OCI-LY3 (cell line): ENCODE measurements around the gene CFAP20.

ENCODE experiments used
- H2AFZ ChIP-seq: fragments of 200-600, 300-600 bp; shearing (Covaris generic); 2 replicates; pipeline ENCODE4 v1.6.0; 2014; ENCODE audit warnings: antibody characterized with exemption, low read depth, low read length
- H3K27ac ChIP-seq: fragments of 200-600, 300-600 bp; sonication (generic); 2 replicates; pipeline ENCODE4 v1.5.1; 2014; ENCODE audit warnings: mild to moderate bottlenecking, low read length, moderate library complexity, mixed read lengths
- H3K27me3 ChIP-seq: fragments of 200-600, 300-600 bp; sonication (generic); 2 replicates; pipeline ENCODE4 v1.6.1; 2014; ENCODE audit warnings: low read depth, low read length, mixed read lengths
- H3K36me3 ChIP-seq: fragments of 200-600, 300-600 bp; sonication (generic); replicated peaks from 2 replicates; pipeline ENCODE3; 2014; ENCODE audit warnings: low read depth, low read length, mixed read lengths
- H3K4me1 ChIP-seq: fragments of 300-600, 200-600 bp; sonication (generic); 2 replicates; pipeline ENCODE4 v1.6.1; 2014; ENCODE audit warnings: low read length, mixed read lengths
- H3K4me2 ChIP-seq: fragments of 200-600, 300-600 bp; sonication (generic); 2 replicates; pipeline ENCODE4 v1.6.1; 2014; ENCODE audit warnings: low read length, mixed read lengths
- H3K4me3 ChIP-seq: fragments of 300-600, 200-600 bp; sonication (generic); 2 replicates; pipeline ENCODE4 v1.5.1; 2014; ENCODE audit warnings: antibody characterized with exemption, mild to moderate bottlenecking, low read length, moderate library complexity
- H3K79me2 ChIP-seq: fragments of 300-600, 200-600 bp; shearing (Covaris generic); 2 replicates; pipeline ENCODE4 v1.6.1; 2014; ENCODE audit warnings: mild to moderate bottlenecking, low read length, mixed read lengths
- H3K9ac ChIP-seq: fragments of 300-600, 200-600 bp; shearing (Covaris generic); 2 replicates; pipeline ENCODE4 v1.6.0; 2014; ENCODE audit warnings: mild to moderate bottlenecking, low read length, moderate library complexity
- H3K9me3 ChIP-seq: fragments of 200-600, 300-600 bp; shearing (Covaris generic); 2 replicates; pipeline ENCODE4 v1.6.1; 2014; ENCODE audit warnings: low read length, mixed read lengths; ENCODE audit not compliant: insufficient read depth
- H4K20me1 ChIP-seq: fragments of 200-600, 300-600 bp; sonication (generic); 2 replicates; pipeline ENCODE4 v1.6.1; 2016; ENCODE audit warnings: low read length, mixed read lengths; ENCODE audit not compliant: insufficient read depth
- CTCF ChIP-seq: fragments of 200-600, 300-600 bp; sonication (generic); IDR thresholded peaks from 2 replicates; pipeline ENCODE4 v1.5.1; 2014; ENCODE audit warnings: antibody characterized with exemption, low read length, low read depth
- EZH2phosphoT487 ChIP-seq: fragments of 200-600 bp; shearing (Covaris generic); IDR thresholded peaks from 2 replicates; pipeline ENCODE4 v1.6.1; 2018; ENCODE audit warnings: antibody characterized with exemption, mixed run types, low read depth

The CFAP20 gene

GRCh38 chr16:58121132-58121531, 8.0 kb downstream of the CFAP20 start:
- H3K9me3 ChIP-seq: no peaks in the 10 kb centered on the region
- H3K4me2 ChIP-seq: no peak overlapping the region
- H3K36me3 ChIP-seq: peaks cover 5% of the 10 kb centered on the region
- H4K20me1 ChIP-seq: peaks cover 78% of the 10 kb centered on the region
- H3K79me2 ChIP-seq: peaks cover 87% of the 10 kb centered on the region
- no peak overlapping the region for H3K27ac ChIP-seq
- no peak for TF ChIP-seq EZH2phosphoT487
- TF ChIP-seq CTCF: no peak
- H3K27me3 ChIP-seq: no peaks in the 10 kb centered on the region
- no peak overlapping the region for H2AFZ ChIP-seq
- no peak overlapping the region for H3K4me3 ChIP-seq
- peaks cover 18% of the 10 kb centered on the region for H3K4me1 ChIP-seq
- no peak overlapping the region for H3K9ac ChIP-seq

- TF ChIP-seq CTCF (no peak), EZH2phosphoT487 (no peak)
- H3K79me2 ChIP-seq: peaks cover 78% of the 10 kb centered on the region
- no peak overlapping the region for H3K9ac ChIP-seq
- H3K4me1 ChIP-seq: peaks cover 18% of the 10 kb centered on the region
- H3K9me3 ChIP-seq: no peaks in the 10 kb centered on the region
- H3K36me3 ChIP-seq: peaks cover 3% of the 10 kb centered on the region
- H3K27ac ChIP-seq: no peak overlapping the region
- H3K27me3 ChIP-seq: no peaks in the 10 kb centered on the region
- no peak overlapping the region for H3K4me3 ChIP-seq
- no peak overlapping the region for H3K4me2 ChIP-seq
- no peak overlapping the region for H2AFZ ChIP-seq
- peaks cover 69% of the 10 kb centered on the region for H4K20me1 ChIP-seq
Observed at GRCh38 chr16:58120234-58120633, 8.9 kb downstream of the CFAP20 start.

- Histone ChIP-seq H3K9ac (no peak overlapping the region), H3K27me3 (no peaks in the 10 kb centered on the region), H3K79me2 (peaks cover 73% of the 10 kb centered on the region), H2AFZ (no peak overlapping the region), H4K20me1 (peaks cover 64% of the 10 kb centered on the region), H3K4me3 (no peak overlapping the region), H3K9me3 (no peaks in the 10 kb centered on the region), H3K27ac (no peak overlapping the region), H3K4me1 (peaks cover 17% of the 10 kb centered on the region), H3K36me3 (peaks cover 11% of the 10 kb centered on the region), H3K4me2 (no peak overlapping the region)
- no peak for TF ChIP-seq EZH2phosphoT487
- TF ChIP-seq CTCF: no peak
Observed at GRCh38 chr16:58119509-58119845, 9.7 kb downstream of the CFAP20 start.

- H3K4me2 ChIP-seq: no peak overlapping the region
- peaks cover 58% of the 10 kb centered on the region for H4K20me1 ChIP-seq
Observed at GRCh38 chr16:58118801-58119508, 10.2 kb downstream of the CFAP20 start.

More at GRCh38 chr16:58118801-58119508, 10.2 kb downstream of the CFAP20 start:
- no peak for TF ChIP-seq EZH2phosphoT487
- no peak for TF ChIP-seq CTCF
- peaks cover 12% of the 10 kb centered on the region for H3K4me1 ChIP-seq
- H3K4me3 ChIP-seq: no peak overlapping the region
- H3K36me3 ChIP-seq: peaks cover 14% of the 10 kb centered on the region
- H3K27ac ChIP-seq: no peak overlapping the region
- no peak overlapping the region for H3K9ac ChIP-seq
- no peaks in the 10 kb centered on the region for H3K9me3 ChIP-seq
- no peak overlapping the region for H2AFZ ChIP-seq
- H3K79me2 ChIP-seq: peaks cover 67% of the 10 kb centered on the region
- H3K27me3 ChIP-seq: no peaks in the 10 kb centered on the region
